NT2/D1 (cell line): Measurements from ENCODE around the gene ITGB4.
A peak's percentile ranks its signal among the peaks of the same experiment; 100 is the strongest.

Experiments
- DNase-seq: peaks from one replicate; pipeline ENCODE4 v3.0.0-alpha.2; 2011; ENCODE audit warnings: low read depth, low spot score
- H3K27me3 ChIP-seq: 2 replicates; pipeline ENCODE4 v1.6.0; 2011; ENCODE audit warnings: mild to moderate bottlenecking; ENCODE audit not compliant: insufficient read length, insufficient read depth
- H3K36me3 ChIP-seq: 2 replicates; pipeline ENCODE4 v1.6.1; 2011; ENCODE audit warnings: mild to moderate bottlenecking, low read length, mixed read lengths; ENCODE audit not compliant: insufficient read depth, insufficient read length
- H3K4me1 ChIP-seq: 2 replicates; pipeline ENCODE4 v1.5.1; 2011; ENCODE audit not compliant: insufficient read depth, insufficient read length
- H3K4me3 ChIP-seq: 2 replicates; pipeline ENCODE4 v1.5.1; 2011; ENCODE audit warnings: low read depth; ENCODE audit not compliant: insufficient read length
- H3K9ac ChIP-seq: 2 replicates; pipeline ENCODE4 v1.6.0; 2011; ENCODE audit warnings: low read depth; ENCODE audit not compliant: insufficient read length
- H3K9me3 ChIP-seq: 2 replicates; pipeline ENCODE4 v1.5.1; 2011; ENCODE audit warnings: mild to moderate bottlenecking, low read length; ENCODE audit not compliant: insufficient read depth
- SUZ12 ChIP-seq: IDR thresholded peaks from 2 replicates; pipeline ENCODE4 v1.6.1; 2011; ENCODE audit not compliant: insufficient read length, insufficient read depth; ENCODE audit errors: extremely low read depth
- YY1 ChIP-seq: IDR thresholded peaks from 2 replicates; pipeline ENCODE4 v1.6.1; 2011; ENCODE audit not compliant: insufficient read length, insufficient read depth
- ZNF274 ChIP-seq: IDR thresholded peaks from 2 replicates; pipeline ENCODE4 v1.6.1; 2011; ENCODE audit warnings: mild to moderate bottlenecking, low read depth, low read length

ITGB4 gene

GRCh38 chr17:75765981-75766380 is 44.7 kb downstream of the ITGB4 start:
- Histone ChIP-seq H3K9me3 (no peaks in the 10 kb centered on the region), H3K4me1 (peaks cover 9% of the 10 kb centered on the region), H3K4me3 (no peak overlapping the region), H3K36me3 (peaks cover 10% of the 10 kb centered on the region), H3K27me3 (no peaks in the 10 kb centered on the region), H3K9ac (no peak overlapping the region)
- TF ChIP-seq SUZ12, result no peak
- no peak for TF ChIP-seq YY1
- TF ChIP-seq ZNF274, result no peak
- DNase-seq, result no peak

- no peaks in the 10 kb centered on the region for H3K9me3 ChIP-seq
- no peaks in the 10 kb centered on the region for H3K27me3 ChIP-seq
- no peak for TF ChIP-seq SUZ12
- TF ChIP-seq YY1, result no peak
- TF ChIP-seq ZNF274, result no peak
- H3K9ac ChIP-seq, result no peak overlapping the region
- no peak overlapping the region for H3K4me3 ChIP-seq
- H3K36me3 ChIP-seq, result peaks cover 1% of the 10 kb centered on the region
- DNase-seq, result no peak
- H3K4me1 ChIP-seq, result peaks cover 9% of the 10 kb centered on the region
Measured at GRCh38 chr17:75767881-75768280, 46.6 kb downstream of the ITGB4 start.

GRCh38 chr17:75769536-75769935 is 48.3 kb downstream of the ITGB4 start:
- H3K27me3 ChIP-seq, result no peaks in the 10 kb centered on the region
- no peak overlapping the region for H3K4me3 ChIP-seq
- no peak for TF ChIP-seq ZNF274
- no peak for TF ChIP-seq YY1
- TF ChIP-seq SUZ12, result no peak
- no peaks in the 10 kb centered on the region for H3K9me3 ChIP-seq
- H3K9ac ChIP-seq, result no peak overlapping the region
- no peaks in the 10 kb centered on the region for H3K4me1 ChIP-seq
- H3K36me3 ChIP-seq, result peaks cover 3% of the 10 kb centered on the region
- DNase-seq, result no peak

- peak overlapping the region; percentile 18 for H3K9ac ChIP-seq
Measured at GRCh38 chr17:75771334-75772281, 50.3 kb downstream of the ITGB4 start.

GRCh38 chr17:75773121-75773807 is 52.0 kb downstream of the ITGB4 start:
- no peaks in the 10 kb centered on the region for H3K9me3 ChIP-seq
- no peak overlapping the region for H3K9ac ChIP-seq
- H3K4me3 ChIP-seq, result no peak overlapping the region
- peaks cover 30% of the 10 kb centered on the region for H3K36me3 ChIP-seq
- no peak for TF ChIP-seq ZNF274
- no peak for TF ChIP-seq SUZ12
- TF ChIP-seq YY1, result no peak
- peaks cover 8% of the 10 kb centered on the region for H3K4me1 ChIP-seq
- no peak for DNase-seq
- no peaks in the 10 kb centered on the region for H3K27me3 ChIP-seq

More at GRCh38 chr17:75771334-75772281, 50.3 kb downstream of the ITGB4 start:
- Histone ChIP-seq H3K36me3 (peaks cover 14% of the 10 kb centered on the region), H3K9me3 (no peaks in the 10 kb centered on the region), H3K4me1 (peaks cover 8% of the 10 kb centered on the region), H3K4me3 (no peak overlapping the region), H3K27me3 (no peaks in the 10 kb centered on the region)
- no peak for DNase-seq
- no peak for TF ChIP-seq ZNF274
- TF ChIP-seq YY1, result no peak
- TF ChIP-seq SUZ12, result no peak

- Histone ChIP-seq H3K36me3 (peaks cover 36% of the 10 kb centered on the region), H3K9ac (no peak overlapping the region), H3K27me3 (no peaks in the 10 kb centered on the region), H3K4me1 (peaks cover 8% of the 10 kb centered on the region), H3K9me3 (no peaks in the 10 kb centered on the region), H3K4me3 (no peak overlapping the region)
- TF ChIP-seq ZNF274, result no peak
- no peak for TF ChIP-seq YY1
- no peak for TF ChIP-seq SUZ12
- no peak for DNase-seq
Measured at GRCh38 chr17:75773808-75774470, 52.7 kb downstream of the ITGB4 start.
